Amniotic stem cell (primary cell): ENCODE measurements around the gene OR6N2.

Experiments used
- DNase-seq: peaks from one replicate; lab custom pipeline; 2025; lab: John Stamatoyannopoulos, UW

The OR6N2 gene

GRCh38 chr1:158754420-158754819 lies 26.6 kb downstream of the OR6N2 start, which contains the start of gene OR6K6:
Gene OR6K6, plus strand, starts transcription at chr1:158754720. Its CDS starts 168 bp downstream, at chr1:158754888.
- DNase-seq = no peak

- DNase-seq = no peak
These were observed 28.8 kb downstream of the OR6N2 start for GRCh38 chr1:158752155-158752712.

DNA sequence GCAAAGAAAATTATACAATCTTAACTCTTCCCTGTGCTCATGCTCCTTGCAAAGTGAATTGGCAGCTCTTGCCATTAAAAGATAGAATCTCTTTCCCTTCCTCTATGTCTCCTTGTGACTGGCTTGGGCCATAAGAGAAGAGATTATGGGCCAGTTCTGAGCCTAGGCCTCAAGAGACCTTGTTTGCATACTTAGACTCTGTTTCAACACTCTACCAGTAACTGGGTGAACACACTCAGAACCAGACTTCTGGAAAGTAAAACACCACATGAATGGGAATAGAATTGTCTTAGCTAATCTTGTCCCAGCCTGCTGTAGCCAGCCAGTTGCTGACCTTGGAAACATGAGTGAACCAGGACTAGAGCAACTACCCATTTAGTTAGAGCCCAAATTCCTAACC lies 45.2 kb downstream of the OR6N2 start:
- DNase-seq = no peak

- no peak for DNase-seq
These were observed 48.5 kb downstream of the OR6N2 start for GRCh38 chr1:158732524-158732923.

DNA sequence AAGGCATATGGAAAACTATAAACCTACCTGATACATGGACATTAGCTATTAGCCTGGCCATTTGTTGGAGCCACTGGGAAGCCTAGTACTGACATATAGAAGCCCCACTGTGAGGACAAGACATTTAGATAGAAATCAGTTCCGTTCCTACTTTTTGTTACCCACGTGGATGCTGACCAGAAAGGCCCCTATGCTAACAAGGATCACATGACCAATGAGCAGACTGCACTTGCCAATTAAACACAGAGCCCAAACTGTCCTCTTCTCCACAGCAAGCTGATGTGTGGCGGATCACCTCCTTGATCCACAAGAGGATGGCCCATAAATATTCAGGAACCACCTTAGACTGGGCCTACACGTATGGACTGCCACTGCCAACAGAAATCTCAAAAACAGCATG lies 49.3 kb downstream of the OR6N2 start:
- no peak for DNase-seq

DNA sequence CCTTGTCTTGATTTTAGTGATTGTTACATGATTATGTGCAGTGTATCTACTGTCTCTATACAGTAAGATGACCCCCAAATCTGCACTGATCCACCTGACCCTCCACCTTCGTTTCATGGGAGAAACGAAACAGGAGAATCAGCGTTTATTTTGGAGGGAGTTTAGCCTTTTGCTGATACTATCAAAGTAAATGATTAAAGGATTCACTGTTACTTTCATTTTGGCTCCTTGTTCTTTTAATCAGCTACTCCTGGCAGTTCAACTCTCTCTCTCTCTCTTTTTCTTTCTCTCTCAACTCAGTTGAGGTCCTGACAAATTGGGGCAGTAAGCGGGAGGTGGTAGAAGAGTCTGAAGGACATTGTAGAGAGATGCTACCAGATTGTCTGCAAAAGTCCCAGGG lies 50.6 kb downstream of the OR6N2 start:
- no peak for DNase-seq

DNA sequence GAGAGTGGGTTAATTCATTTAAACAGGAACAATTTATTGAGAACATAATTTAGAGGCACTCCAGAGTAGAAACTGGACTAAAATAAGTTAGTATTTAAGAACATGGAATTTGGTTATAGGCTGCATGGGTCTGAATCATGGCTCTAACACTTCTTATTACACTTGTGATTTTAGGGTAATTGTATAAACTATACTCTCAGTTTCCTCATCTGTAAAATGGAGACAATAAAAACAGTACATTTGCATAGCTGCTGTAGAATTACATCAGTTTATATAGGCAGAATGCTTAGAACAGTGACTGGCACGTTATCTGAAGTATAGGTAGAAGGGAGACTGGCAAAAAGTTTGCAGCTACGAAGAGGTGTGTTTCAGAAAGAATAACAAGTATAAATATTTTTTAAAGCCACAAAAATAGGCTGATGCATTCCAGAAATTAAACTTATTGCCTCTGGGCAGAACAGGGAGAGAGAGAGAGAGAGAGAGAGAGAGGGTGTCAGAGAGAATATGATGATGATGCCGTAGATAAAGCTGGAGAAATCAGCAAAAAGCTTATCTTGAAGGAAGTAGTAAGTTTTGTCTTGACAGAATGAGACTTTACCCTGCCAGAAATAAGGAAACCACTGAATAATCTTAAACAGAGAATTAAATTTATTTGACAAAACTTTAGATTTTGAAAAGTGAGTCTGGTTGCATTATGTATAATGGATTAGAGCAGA lies 52.3 kb downstream of the OR6N2 start:
- no peak for DNase-seq

GRCh38 chr1:158724442-158724841 lies 56.6 kb downstream of the OR6N2 start:
- no peak for DNase-seq
